Breast epithelium (tissue), 3 donors: ENCODE measurements around the gene SELENOK.

Experiments used
- POLR2A ChIP-seq: fragments of 450-650 bp; IDR thresholded peaks from one replicate; pipeline ENCODE4 v1.6.1; 2016; ENCODE audit warnings: antibody characterized with exemption, mild to moderate bottlenecking, moderate library complexity
- TF ChIP-seq, protein P1 (sequence below), 3 donors: fragments of 450-650 bp; IDR thresholded peaks; one replicate each; pipeline ENCODE4 v1.5.1; 2016 to 2017; ENCODE audit warnings: antibody characterized with exemption in 3 of 3, mild to moderate bottlenecking in 3 of 3, moderate library complexity in 3 of 3

GRCh38 chr3:53856964-53857363 lies 34.7 kb downstream of the SELENOK start:
- TF ChIP-seq, protein P1, sequence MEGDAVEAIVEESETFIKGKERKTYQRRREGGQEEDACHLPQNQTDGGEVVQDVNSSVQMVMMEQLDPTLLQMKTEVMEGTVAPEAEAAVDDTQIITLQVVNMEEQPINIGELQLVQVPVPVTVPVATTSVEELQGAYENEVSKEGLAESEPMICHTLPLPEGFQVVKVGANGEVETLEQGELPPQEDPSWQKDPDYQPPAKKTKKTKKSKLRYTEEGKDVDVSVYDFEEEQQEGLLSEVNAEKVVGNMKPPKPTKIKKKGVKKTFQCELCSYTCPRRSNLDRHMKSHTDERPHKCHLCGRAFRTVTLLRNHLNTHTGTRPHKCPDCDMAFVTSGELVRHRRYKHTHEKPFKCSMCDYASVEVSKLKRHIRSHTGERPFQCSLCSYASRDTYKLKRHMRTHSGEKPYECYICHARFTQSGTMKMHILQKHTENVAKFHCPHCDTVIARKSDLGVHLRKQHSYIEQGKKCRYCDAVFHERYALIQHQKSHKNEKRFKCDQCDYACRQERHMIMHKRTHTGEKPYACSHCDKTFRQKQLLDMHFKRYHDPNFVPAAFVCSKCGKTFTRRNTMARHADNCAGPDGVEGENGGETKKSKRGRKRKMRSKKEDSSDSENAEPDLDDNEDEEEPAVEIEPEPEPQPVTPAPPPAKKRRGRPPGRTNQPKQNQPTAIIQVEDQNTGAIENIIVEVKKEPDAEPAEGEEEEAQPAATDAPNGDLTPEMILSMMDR (IDR thresholded peaks at IDR 0.05) = no peak
- no peak for TF ChIP-seq POLR2A
